Measurements from ENCODE around the gene VPS8. TPM values are rescaled to one million over a fixed set of nuclear protein-coding genes. Genes with fewer than 3 reads are reported as not detected.

Gene VPS8
- total and polyA plus RNA-seq, 2 experiments from 2014 or later: 41.2 to 47.1 TPM

DNA sequence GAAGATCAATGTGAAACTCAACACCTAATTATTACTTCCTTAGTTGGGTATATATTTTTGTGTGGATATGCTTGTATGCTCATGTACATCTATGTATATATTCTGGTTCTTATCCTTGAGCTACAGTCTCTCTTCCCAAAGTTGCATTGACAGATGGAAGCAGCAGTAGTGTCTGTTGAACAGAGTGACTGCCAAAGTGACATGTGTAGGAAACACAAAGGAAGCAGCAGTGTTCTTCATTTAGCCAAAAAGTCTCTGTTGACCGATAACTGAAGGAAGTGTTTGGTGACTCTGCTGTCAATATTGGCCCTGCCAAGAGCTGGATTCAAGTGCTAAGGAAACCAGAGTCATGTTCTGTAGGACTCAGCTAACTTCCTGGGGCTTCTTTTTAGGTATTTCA lies 217.1 kb downstream of the VPS8 start:
- Histone ChIP-seq H3K9me3 (ENCODE audit: low read depth) (no peaks in the 10 kb centered on the region), H3K27ac (no peak overlapping the region), H3K36me3 (peaks cover 4% of the 10 kb centered on the region), H3K4me3 (no peak overlapping the region), H3K27me3 (no peaks in the 10 kb centered on the region), H3K4me1 (ENCODE audit: low read depth) (peaks cover 12% of the 10 kb centered on the region)
- TF ChIP-seq, protein P1, sequence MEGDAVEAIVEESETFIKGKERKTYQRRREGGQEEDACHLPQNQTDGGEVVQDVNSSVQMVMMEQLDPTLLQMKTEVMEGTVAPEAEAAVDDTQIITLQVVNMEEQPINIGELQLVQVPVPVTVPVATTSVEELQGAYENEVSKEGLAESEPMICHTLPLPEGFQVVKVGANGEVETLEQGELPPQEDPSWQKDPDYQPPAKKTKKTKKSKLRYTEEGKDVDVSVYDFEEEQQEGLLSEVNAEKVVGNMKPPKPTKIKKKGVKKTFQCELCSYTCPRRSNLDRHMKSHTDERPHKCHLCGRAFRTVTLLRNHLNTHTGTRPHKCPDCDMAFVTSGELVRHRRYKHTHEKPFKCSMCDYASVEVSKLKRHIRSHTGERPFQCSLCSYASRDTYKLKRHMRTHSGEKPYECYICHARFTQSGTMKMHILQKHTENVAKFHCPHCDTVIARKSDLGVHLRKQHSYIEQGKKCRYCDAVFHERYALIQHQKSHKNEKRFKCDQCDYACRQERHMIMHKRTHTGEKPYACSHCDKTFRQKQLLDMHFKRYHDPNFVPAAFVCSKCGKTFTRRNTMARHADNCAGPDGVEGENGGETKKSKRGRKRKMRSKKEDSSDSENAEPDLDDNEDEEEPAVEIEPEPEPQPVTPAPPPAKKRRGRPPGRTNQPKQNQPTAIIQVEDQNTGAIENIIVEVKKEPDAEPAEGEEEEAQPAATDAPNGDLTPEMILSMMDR (IDR thresholded peaks at IDR 0.05; ENCODE audit: low read depth, low read length): no peak
- no peak for DNase-seq (ENCODE audit: low read depth in 1 of 2, low spot score in 1 of 2)

DNA sequence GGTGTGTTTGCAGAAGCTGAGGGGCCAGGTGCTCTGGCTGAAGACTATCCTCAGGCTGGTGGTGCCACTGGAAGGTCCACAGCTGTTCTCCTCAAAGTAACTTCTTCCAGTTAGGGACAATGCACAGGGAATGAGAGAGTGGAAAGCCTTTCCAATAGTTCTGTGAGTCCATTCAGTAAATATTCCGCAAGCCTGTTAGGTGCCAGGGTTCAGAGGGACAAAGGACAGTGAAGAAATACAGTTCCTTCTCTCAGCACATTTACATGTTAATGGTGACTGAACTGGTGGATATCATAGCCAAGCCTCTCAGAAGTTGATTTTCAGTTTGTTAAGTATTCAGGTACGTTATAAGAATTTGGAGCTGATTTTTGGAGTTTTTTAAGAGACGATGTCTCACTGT lies 218.4 kb downstream of the VPS8 start:
- TF ChIP-seq, protein P1 (IDR thresholded peaks at IDR 0.05; ENCODE audit: low read depth, low read length): no peak
- peaks cover under 1% of the 10 kb centered on the region for H3K4me1 ChIP-seq (ENCODE audit: low read depth)
- no peak overlapping the region for H3K4me3 ChIP-seq
- DNase-seq (ENCODE audit: low read depth in 1 of 2, low spot score in 1 of 2): no peak
- no peaks in the 10 kb centered on the region for H3K9me3 ChIP-seq (ENCODE audit: low read depth)
- H3K27ac ChIP-seq: no peak overlapping the region
- H3K27me3 ChIP-seq: no peaks in the 10 kb centered on the region
- H3K36me3 ChIP-seq: peaks cover 4% of the 10 kb centered on the region

DNA sequence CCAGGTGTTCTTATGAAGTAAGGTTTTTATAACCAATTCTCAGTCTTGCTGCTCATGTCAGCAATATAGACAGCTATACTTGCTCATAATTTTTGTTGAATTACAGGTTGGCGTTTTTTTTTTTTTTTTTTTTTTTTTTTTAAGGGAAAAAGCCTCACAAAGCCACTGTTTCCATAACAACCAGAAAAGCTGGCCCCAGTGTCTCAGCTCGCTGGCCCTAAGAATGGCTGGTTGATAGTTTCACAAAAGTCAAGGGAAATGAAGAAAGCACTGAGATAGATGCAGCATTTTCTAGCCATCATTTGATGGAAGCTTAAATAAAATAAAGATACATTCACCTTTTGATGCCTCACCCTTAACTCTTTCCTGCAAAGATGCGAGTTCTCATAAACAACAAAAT lies 219.0 kb downstream of the VPS8 start:
- TF ChIP-seq, protein P1 (IDR thresholded peaks at IDR 0.05; ENCODE audit: low read depth, low read length): no peak
- Histone ChIP-seq H3K4me3 (no peak overlapping the region), H3K9me3 (ENCODE audit: low read depth) (no peaks in the 10 kb centered on the region), H3K27ac (no peak overlapping the region), H3K4me1 (ENCODE audit: low read depth) (no peaks in the 10 kb centered on the region), H3K36me3 (peaks cover 4% of the 10 kb centered on the region), H3K27me3 (no peaks in the 10 kb centered on the region)
- DNase-seq (ENCODE audit: low read depth in 1 of 2, low spot score in 1 of 2): no peak

DNA sequence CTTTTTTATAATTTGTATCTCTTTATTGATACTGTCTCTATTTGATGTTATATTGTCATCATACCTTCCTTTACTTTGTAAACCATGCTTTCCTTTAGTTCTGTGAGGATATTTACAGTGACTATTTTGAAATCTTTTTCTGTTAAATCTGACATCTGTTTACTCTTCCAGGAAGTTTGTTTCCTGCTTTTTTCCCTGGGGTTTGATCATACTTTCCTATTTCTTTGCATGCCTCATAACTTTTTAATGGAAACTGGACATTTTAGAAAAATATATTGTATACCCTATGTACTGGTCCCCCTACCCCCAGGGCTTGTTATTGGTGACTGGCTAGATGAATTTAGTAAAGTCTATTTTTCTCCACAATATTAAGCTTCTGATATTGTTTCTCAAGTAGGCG lies 225.8 kb downstream of the VPS8 start:
- TF ChIP-seq, protein P1 (IDR thresholded peaks at IDR 0.05; ENCODE audit: low read depth, low read length): no peak
- Histone ChIP-seq H3K4me3 (no peak overlapping the region), H3K27me3 (no peaks in the 10 kb centered on the region), H3K27ac (no peak overlapping the region), H3K36me3 (no peaks in the 10 kb centered on the region), H3K4me1 (ENCODE audit: low read depth) (no peaks in the 10 kb centered on the region), H3K9me3 (ENCODE audit: low read depth) (no peaks in the 10 kb centered on the region)
- no peak for DNase-seq (ENCODE audit: low read depth in 1 of 2, low spot score in 1 of 2)

DNA sequence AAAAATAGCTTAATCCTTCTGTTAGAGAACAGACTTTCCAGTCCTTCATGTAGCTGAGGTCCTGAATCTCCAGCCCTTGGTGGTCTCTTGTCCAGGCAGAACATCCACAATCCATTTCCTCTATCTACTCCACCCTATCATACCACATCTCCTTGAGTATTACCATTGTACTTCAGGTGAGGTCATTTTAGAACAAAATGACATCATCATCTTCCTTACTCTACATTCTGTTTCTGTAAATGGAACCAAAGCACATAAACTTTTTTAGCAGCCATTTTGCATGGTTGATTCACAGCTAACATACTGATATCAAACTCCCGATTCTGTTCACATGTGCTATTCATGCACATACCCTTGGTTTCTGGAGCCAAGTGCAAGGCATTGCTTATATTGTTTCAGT lies 228.5 kb downstream of the VPS8 start:
- DNase-seq (ENCODE audit: low read depth in 1 of 2, low spot score in 1 of 2): no peak
- Histone ChIP-seq H3K4me3 (no peak overlapping the region), H3K27me3 (no peaks in the 10 kb centered on the region), H3K36me3 (no peaks in the 10 kb centered on the region), H3K4me1 (ENCODE audit: low read depth) (no peaks in the 10 kb centered on the region), H3K27ac (no peak overlapping the region), H3K9me3 (ENCODE audit: low read depth) (no peaks in the 10 kb centered on the region)
- TF ChIP-seq, protein P1 (IDR thresholded peaks at IDR 0.05; ENCODE audit: low read depth, low read length): no peak

DNA sequence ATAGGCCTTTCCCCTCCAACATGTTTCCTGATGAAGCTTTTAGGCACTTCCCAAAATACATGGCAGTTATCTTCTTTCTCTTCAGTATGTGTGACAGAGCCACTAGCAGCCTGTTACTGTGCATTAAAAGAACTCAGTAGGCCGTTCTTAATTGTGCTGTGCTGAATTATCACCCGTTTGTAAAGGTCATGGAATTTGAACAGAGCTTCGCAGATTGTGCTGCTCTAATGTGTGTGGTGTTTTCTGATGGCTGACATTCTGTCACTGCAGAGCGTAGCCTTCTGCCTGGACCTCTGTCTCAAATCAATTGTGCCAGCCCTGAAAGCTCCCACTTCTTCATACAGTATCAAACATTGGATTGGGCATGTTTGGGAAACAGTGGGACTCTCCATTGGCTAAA lies 229.6 kb downstream of the VPS8 start:
- Histone ChIP-seq H3K4me3 (no peak overlapping the region), H3K27ac (peak overlapping the region; percentile 4), H3K27me3 (no peaks in the 10 kb centered on the region), H3K4me1 (ENCODE audit: low read depth) (no peaks in the 10 kb centered on the region), H3K36me3 (no peaks in the 10 kb centered on the region), H3K9me3 (ENCODE audit: low read depth) (no peaks in the 10 kb centered on the region)
- TF ChIP-seq, protein P1 (IDR thresholded peaks at IDR 0.05; ENCODE audit: low read depth, low read length): no peak
- DNase-seq (ENCODE audit: low read depth in 1 of 2, low spot score in 1 of 2): peak in 1 of 2 donors; percentile 36
